Activated CD8-positive, alpha-beta memory T cell treated with anti-CD3 and anti-CD28 coated beads, Interleukin-2, amount 50 U/mL, for 24 hours (primary cell): Measurements from ENCODE around the gene KCTD18.

ENCODE experiments used
- DNase-seq: peaks from one replicate; pipeline ENCODE4 v3.0.0-alpha.2; 2020; ENCODE audit errors: extremely low read depth

The KCTD18 gene

GRCh38 chr2:200455958-200456421 is 53.9 kb downstream of the KCTD18 start:
- no peak for DNase-seq

DNA sequence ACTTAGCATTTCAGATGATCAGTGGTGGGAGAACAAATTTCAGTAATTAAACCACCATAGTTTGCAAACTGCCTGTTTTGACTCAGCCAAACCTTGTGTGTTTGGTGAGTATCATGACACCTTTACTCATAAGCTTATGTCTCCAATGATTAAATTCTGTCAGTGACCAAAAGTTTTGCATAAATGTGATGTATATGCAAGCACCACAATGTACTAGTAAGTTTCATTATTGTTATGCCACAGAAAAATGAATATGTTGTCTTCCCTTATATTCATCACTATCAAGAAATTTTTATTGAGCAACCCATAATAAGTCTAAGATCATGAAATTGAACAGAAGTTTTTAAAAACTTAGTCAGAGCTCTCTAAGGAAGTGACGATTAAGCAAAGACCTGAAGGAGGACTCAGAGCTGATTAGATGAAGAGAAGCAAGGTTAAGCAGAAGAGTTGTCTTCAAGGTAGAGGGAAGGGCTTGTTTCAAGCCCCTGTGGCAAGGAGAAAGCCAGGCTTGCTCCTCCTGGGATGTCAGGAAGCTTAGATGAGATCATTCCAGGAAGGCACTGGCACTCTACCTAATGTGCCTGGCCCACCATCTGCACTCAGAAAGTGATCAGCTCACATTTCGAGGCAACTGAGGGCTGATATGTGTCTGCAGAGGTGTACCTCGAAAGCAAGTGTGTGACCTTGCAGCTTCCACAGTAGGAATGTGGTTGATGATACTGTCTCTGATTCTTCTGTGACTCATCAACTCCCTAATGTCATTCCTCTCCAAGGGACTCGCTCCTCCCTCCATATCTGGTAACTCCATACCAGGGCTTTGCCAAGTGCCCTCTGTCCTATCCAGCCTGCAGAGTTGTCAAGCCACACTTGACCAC is 54.7 kb downstream of the KCTD18 start:
- no peak for DNase-seq

- DNase-seq: no peak
Observed at GRCh38 chr2:200453853-200454534, 55.9 kb downstream of the KCTD18 start.

DNA sequence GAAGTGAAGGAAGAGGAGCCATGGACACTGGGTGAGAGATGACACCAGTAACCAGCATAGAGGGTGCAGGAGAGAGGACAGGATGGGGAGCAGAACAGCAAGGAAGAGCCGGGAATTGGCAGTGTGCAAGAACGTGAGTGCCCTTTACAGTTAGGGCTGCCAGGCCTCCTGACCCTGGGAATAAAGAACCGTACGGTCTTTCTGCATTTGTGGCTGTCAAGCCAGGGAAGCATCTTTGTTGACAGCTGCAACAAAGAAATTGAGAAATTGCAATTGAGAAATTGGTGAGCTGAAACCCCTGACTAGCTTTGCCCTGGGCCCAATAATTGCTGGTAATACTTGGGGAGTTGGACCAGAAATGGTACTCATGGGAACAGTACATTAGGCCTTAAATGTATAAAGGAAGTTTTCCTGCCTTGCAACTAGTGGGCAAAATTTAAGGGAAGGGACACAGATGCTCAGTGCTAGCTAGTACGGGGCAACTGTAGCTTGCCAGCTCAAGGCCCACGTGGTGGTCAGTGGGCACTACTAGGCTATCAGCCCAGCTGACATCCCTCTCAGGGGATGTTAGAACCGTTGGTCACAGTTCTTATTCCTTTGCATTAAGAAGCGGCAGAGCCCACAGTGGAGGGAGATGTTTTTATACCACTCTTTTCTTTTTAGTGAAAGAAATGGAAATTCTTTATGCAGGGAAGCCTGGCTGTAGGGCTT is 56.6 kb downstream of the KCTD18 start:
- no peak for DNase-seq

DNA sequence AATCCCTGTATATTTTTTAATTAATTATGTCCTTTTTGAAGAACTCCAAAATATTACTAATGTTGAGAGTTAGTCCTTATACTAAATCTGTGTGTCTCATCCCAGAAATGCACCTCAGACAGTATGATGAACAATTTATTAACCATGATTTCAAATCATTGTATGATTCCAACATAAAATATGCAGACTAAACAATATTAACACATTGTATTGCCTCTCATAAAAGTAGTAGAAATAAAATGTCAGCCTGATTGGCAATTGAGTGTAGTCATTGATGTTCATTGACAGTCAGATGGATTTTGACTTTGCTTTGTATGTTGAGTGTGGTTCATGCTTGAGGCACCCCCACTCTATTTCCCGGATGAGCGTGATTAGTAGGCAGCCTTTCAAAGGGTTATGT is 57.5 kb downstream of the KCTD18 start:
- no peak for DNase-seq

- no peak for DNase-seq
Observed at GRCh38 chr2:200451511-200451910, 58.4 kb downstream of the KCTD18 start.

DNA sequence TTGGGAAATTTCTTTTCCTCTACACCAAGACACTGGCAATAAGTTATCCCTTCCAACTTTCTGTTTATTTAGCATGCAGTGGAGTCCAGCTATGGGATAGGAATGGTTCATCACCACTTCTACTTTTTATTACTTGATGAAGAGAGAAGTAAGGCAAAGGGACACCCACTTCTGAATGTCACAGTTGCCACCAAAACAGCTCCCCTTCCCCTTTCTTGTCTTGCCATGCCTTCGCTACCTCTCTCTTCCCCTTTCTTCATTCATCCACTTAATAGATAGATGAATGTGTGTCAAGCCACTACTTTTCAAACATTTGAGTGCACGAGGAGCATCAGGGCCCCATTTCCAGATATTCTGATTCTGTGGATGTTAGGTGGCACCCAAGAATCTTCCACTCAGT is 59.6 kb downstream of the KCTD18 start:
- no peak for DNase-seq

DNA sequence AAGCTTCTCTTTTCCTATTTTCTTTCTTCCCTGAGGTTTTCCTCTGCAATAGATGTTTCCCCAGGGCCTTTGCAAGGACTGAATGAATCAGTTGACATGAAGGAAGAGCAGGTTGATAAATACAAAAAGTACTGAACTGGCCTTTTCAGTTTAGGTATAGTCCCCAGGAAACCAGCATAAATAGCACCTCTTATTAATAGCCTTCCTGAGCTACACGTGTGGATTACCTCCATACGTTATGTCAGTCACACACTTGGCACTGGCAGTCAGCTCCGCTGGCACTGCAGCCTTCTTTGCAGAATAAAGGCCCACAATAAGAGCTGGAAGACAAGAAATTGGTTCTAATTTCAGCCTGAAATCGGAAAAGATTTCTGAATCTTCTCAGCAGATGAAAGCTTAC is 60.7 kb downstream of the KCTD18 start:
- DNase-seq: no peak

DNA sequence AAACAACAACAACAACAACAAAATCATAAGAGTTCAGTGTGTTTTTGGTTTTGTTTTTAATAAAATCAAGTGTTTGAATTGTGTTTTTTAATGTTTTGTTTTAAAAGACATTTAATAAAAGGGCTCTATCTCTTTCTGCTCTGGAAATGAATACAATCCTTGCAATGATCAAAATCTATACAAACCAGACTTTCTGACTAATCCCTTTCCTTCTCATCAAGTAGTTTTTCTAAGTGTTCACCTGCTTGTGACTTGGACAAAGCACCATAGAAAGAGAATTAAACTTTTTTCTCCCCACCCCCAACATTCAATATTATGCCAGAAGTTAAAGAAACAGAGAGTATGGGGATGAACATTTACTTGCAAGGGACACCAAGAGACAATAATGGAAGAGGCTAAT is 61.4 kb downstream of the KCTD18 start:
- no peak for DNase-seq

DNA sequence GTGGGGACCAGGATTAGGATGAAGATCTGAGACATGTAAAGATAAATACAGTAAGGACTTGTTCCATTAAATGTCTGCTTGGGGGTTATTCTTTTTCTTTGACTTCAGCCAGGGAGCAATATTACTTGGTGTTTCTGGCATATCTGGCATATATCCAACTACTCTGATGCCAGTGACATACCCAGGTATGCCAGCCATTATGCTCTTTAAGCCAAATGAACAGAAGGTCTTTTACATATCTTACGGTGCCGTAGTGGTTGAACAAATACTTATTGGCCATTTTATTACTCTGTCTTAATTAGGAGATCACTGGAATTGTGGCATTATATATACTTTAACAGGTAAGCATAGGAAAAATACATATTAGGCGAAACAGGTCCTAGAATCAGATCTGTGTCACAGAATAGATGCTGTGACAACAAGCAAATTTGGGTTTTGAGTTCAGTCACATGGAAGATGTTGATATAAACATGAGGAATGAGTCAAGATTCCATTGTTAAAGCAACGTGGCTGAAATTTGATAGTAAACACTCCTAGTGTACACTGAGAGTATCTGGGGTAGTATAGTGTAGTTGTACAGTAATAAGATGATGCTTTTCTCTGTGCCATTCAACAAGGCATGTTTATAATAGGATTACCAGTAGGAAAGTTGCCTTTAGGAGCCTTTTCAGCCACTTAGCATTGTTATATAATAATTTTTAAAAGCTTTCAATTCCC is 62.6 kb downstream of the KCTD18 start:
- DNase-seq: no peak

- DNase-seq: no peak
Observed at GRCh38 chr2:200446612-200447011, 63.3 kb downstream of the KCTD18 start.

- no peak for DNase-seq
Observed at GRCh38 chr2:200445284-200445683, 64.6 kb downstream of the KCTD18 start.

- no peak for DNase-seq
Observed at GRCh38 chr2:200444530-200444929, 65.3 kb downstream of the KCTD18 start.

DNA sequence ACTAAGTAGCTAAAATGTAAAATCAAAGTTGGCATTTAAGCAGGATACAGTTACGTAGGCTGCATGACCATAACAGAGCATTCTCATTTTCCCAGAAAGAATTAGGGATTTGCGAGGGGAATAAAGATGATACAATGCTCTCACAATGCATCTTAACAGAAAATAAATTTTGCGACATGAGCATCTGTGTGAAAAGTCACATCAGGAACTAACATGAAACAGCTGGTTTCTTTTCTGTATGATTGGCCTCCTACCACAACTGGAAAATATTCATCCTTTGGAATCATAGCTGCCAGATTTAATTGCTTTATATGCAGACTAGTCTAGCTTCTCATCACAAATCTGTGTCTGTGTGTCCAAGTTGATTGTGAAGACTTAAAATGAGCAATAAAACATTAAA is 66.0 kb downstream of the KCTD18 start:
- DNase-seq: no peak

- DNase-seq: no peak
Observed at GRCh38 chr2:200443376-200443775, 66.5 kb downstream of the KCTD18 start.

DNA sequence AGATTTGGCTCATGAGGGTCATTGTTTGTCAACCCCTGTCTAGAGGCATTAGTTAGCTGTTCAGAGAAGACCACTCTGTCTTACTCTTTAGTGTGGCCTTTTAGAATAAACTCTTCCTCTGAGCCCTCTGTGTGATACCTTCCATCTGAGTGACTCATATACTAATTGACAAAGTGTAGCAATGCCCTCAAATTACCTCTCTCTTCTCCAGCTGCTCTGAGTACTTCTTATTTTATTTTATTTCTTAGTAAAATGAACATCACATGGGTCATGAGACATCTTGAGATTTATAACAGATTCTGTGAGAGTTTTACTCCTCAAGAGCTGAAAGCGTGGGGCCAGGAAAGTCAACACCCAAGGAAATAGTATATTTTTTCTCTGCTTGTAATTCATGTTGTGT is 67.4 kb downstream of the KCTD18 start:
- DNase-seq: no peak

DNA sequence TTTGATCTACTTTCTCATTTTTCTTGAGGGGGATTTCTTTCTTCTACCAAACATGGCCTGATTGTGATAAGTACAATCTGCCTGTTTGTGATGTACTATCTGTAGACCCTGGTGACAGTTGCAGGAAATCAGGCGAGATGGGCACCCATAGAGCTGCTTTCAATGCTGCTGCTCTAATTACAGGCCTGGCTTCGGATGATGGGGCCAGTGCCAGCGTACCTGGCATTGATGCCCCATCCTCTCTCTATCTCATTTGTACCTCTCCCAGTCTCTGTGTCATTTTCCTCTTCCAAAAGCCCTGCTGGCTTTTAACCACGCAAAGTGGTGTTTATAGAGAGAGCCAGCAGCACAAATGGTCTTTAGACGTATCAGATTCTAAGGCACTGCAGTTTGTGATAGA is 69.9 kb downstream of the KCTD18 start:
- DNase-seq: no peak
